IMR-90 (cell line): ENCODE measurements around the gene ARMH3. TPM values are rescaled to one million over a fixed set of nuclear protein-coding genes. Genes with fewer than 3 reads are reported as not detected.

Experiments used
- ATAC-seq: fragments of 200-7000 bp; cut with Tn5 transposase; 2 replicates; pipeline ENCODE4 v1.9.1; 2020; ENCODE audit warnings: low read depth, mild to moderate bottlenecking, moderate library complexity
- BruUV-seq: library from RNA; stranded (reverse); fragments of 400-500 nt; replicated peaks from 2 replicates; lab custom pipeline; 2021; lab: Mats Ljungman, UMichigan
- CTCF ChIA-PET: fragments of 300-600 bp; formaldehyde crosslinking; extraction: SDS; loops from one replicate; lab custom pipeline; 2021; ENCODE audit warnings: antibody characterized with exemption; lab: Yijun Ruan, JAX
- POLR2A ChIA-PET: fragments of 300-600 bp; sonication (Branson Sonifier 250); formaldehyde crosslinking; loops from one replicate; lab custom pipeline; 2022; ENCODE audit warnings: antibody characterized with exemption; ENCODE audit not compliant: unreplicated experiment; lab: Charles Lee
- DNase-seq: peaks from one replicate; pipeline ENCODE4 v3.0.0; 2013
- H2AFZ ChIP-seq: replicated peaks from 2 replicates; pipeline ENCODE3; 2013; ENCODE audit warnings: low read length, mild to moderate bottlenecking; ENCODE audit not compliant: poor library complexity
- H2AK5ac ChIP-seq: 2 replicates; pipeline ENCODE4 v1.6.1; 2013; ENCODE audit warnings: low read depth, low read length, inconsistent platforms
- H2AK9ac ChIP-seq: replicated peaks from 2 replicates; pipeline ENCODE3; 2013; ENCODE audit warnings: mild to moderate bottlenecking, low read depth, low read length, moderate library complexity; ENCODE audit not compliant: poor library complexity
- H2BK120ac ChIP-seq: 2 replicates; pipeline ENCODE4 v1.6.1; 2013; ENCODE audit warnings: low read depth, low read length, inconsistent platforms
- H2BK15ac ChIP-seq: 3 replicates; pipeline ENCODE4 v1.6.1; 2013; ENCODE audit warnings: low read depth, low read length, inconsistent platforms
- H2BK20ac ChIP-seq: 2 replicates; pipeline ENCODE4 v1.6.1; 2013; ENCODE audit warnings: low read depth, mild to moderate bottlenecking, inconsistent platforms, low read length, moderate library complexity
- H2BK5ac ChIP-seq: 2 replicates; pipeline ENCODE4 v1.6.1; 2013; ENCODE audit warnings: mild to moderate bottlenecking, low read depth, low read length, inconsistent platforms; ENCODE audit not compliant: poor library complexity, severe bottlenecking
- H3K14ac ChIP-seq: replicated peaks from 2 replicates; pipeline ENCODE4 v1.6.1; 2013; ENCODE audit warnings: low read depth, low read length, inconsistent platforms
- H3K18ac ChIP-seq: 2 replicates; pipeline ENCODE4 v1.6.1; 2013; ENCODE audit warnings: low read depth, low read length, control low read depth
- H3K23ac ChIP-seq: 2 replicates; pipeline ENCODE4 v1.6.1; 2013; ENCODE audit warnings: low read depth, low read length, inconsistent platforms
- H3K27ac ChIP-seq: 2 replicates; pipeline ENCODE4 v1.5.1; 2013; ENCODE audit warnings: mild to moderate bottlenecking, control low read depth, low read length; ENCODE audit not compliant: insufficient read depth
- H3K27me3 ChIP-seq: 2 replicates; pipeline ENCODE4 v1.6.1; 2013; ENCODE audit warnings: low read length; ENCODE audit not compliant: control insufficient read depth, insufficient read depth
- H3K36me3 ChIP-seq: 2 replicates; pipeline ENCODE4 v1.6.1; 2013; ENCODE audit warnings: low read length, mixed read lengths; ENCODE audit not compliant: control insufficient read depth, insufficient read depth
- H3K4ac ChIP-seq: 2 replicates; pipeline ENCODE4 v1.6.1; 2013; ENCODE audit warnings: low read depth, low read length, inconsistent platforms
- H3K4me1 ChIP-seq: 2 replicates; pipeline ENCODE4 v1.6.1; 2013; ENCODE audit warnings: low read length, mixed read lengths; ENCODE audit not compliant: control insufficient read depth, insufficient read depth
- H3K4me2 ChIP-seq: 2 replicates; pipeline ENCODE4 v1.6.1; 2013; ENCODE audit warnings: low read depth, mild to moderate bottlenecking, control low read depth, low read length, moderate library complexity
- H3K4me3 ChIP-seq: 2 replicates; pipeline ENCODE4 v1.5.1; 2013; ENCODE audit warnings: low read depth, mild to moderate bottlenecking, control low read depth, low read length, moderate library complexity; ENCODE audit not compliant: insufficient read depth
- H3K56ac ChIP-seq: 2 replicates; pipeline ENCODE4 v1.6.1; 2013; ENCODE audit warnings: low read length, inconsistent platforms; ENCODE audit not compliant: insufficient read depth; ENCODE audit errors: extremely low read depth
- H3K79me1 ChIP-seq, 2 experiments: 2 replicates each; pipeline ENCODE4 v1.6.1; 2013; ENCODE audit warnings: low read length in 2 of 2, inconsistent platforms in 1 of 2, low read depth in 1 of 2
- H3K9ac ChIP-seq: 2 replicates; pipeline ENCODE4 v1.6.1; 2013; ENCODE audit warnings: low read depth, low read length, control low read depth
- H3K9me1 ChIP-seq: 2 replicates; pipeline ENCODE4 v1.6.1; 2013; ENCODE audit warnings: low read length, inconsistent platforms; ENCODE audit not compliant: insufficient read depth
- H3K9me3 ChIP-seq: 2 replicates; pipeline ENCODE4 v1.6.1; 2013; ENCODE audit warnings: low read length; ENCODE audit not compliant: control insufficient read depth, insufficient read depth
- H4K20me1 ChIP-seq: 2 replicates; pipeline ENCODE4 v1.6.1; 2013; ENCODE audit warnings: low read length, inconsistent platforms; ENCODE audit not compliant: insufficient read depth
- H4K5ac ChIP-seq: 2 replicates; pipeline ENCODE4 v1.6.1; 2013; ENCODE audit warnings: mild to moderate bottlenecking, low read depth, low read length, control low read depth
- H4K8ac ChIP-seq, 2 experiments: 2 replicates each; pipeline ENCODE4 v1.6.1; 2013; ENCODE audit warnings: low read depth in 2 of 2, low read length in 2 of 2, control low read depth in 1 of 2, inconsistent platforms in 1 of 2
- H4K91ac ChIP-seq: 2 replicates; pipeline ENCODE4 v1.6.1; 2013; ENCODE audit warnings: low read depth, low read length, inconsistent platforms; ENCODE audit not compliant: insufficient read depth
- BHLHE40 ChIP-seq: fragments of 150-350 bp; IDR thresholded peaks from 2 replicates; pipeline ENCODE4 v1.6.1; 2016; ENCODE audit warnings: mild to moderate bottlenecking, low read depth, low read length
- CEBPB ChIP-seq: IDR thresholded peaks from 2 replicates; pipeline ENCODE4 v1.6.1; 2012; ENCODE audit warnings: low read depth, low read length, improper control_type of control experiment
- CHD1 ChIP-seq: IDR thresholded peaks from 2 replicates; pipeline ENCODE4 v1.6.1; 2012; ENCODE audit warnings: low read depth, low read length, improper control_type of control experiment
- FOS ChIP-seq: fragments of 150-350 bp; IDR thresholded peaks from 2 replicates; pipeline ENCODE4 v1.6.1; 2016; ENCODE audit warnings: low read depth, low read length
- MAFK ChIP-seq: IDR thresholded peaks from 2 replicates; pipeline ENCODE4 v1.6.1; 2012; ENCODE audit warnings: low read depth, low read length, improper control_type of control experiment
- MAZ ChIP-seq: IDR thresholded peaks from 2 replicates; pipeline ENCODE4 v1.6.1; 2012; ENCODE audit warnings: low read depth, mild to moderate bottlenecking, low read length, improper control_type of control experiment, moderate library complexity, borderline replicate concordance
- MXI1 ChIP-seq: IDR thresholded peaks from 2 replicates; pipeline ENCODE4 v1.6.1; 2012; ENCODE audit warnings: low read depth, mild to moderate bottlenecking, low read length, moderate library complexity, borderline replicate concordance
- NFE2L2 ChIP-seq: fragments of 150-350 bp; IDR thresholded peaks from 2 replicates; pipeline ENCODE4 v1.6.1; 2016; ENCODE audit warnings: low read depth, mild to moderate bottlenecking, low read length
- POLR2A ChIP-seq: IDR thresholded peaks from 2 replicates; pipeline ENCODE4 v1.6.1; 2012; ENCODE audit warnings: mild to moderate bottlenecking, low read depth, low read length
- RAD21 ChIP-seq: IDR thresholded peaks from 2 replicates; pipeline ENCODE4 v1.6.1; 2012; ENCODE audit warnings: low read length, improper control_type of control experiment
- RCOR1 ChIP-seq: IDR thresholded peaks from 2 replicates; pipeline ENCODE4 v1.6.1; 2012; ENCODE audit warnings: mild to moderate bottlenecking, low read length, improper control_type of control experiment; ENCODE audit not compliant: insufficient replicate concordance
- RFX5 ChIP-seq: IDR thresholded peaks from 2 replicates; pipeline ENCODE4 v1.8.0; 2012; ENCODE audit warnings: low read depth, mild to moderate bottlenecking, low read length, moderate library complexity
- SMC3 ChIP-seq: fragments of 150-350 bp; IDR thresholded peaks from 2 replicates; pipeline ENCODE4 v1.6.1; 2016; ENCODE audit warnings: low read depth, mild to moderate bottlenecking, antibody characterized with exemption, low read length, moderate library complexity
- WGBS, 2 experiments: methylation state at CpG; one replicate each; pipeline versions ENCODE4 v1.1.5 to v1.1.7; 2013; ENCODE audit warnings: missing lambda C conversion rate in 2 of 2; ENCODE audit not compliant: insufficient read length in 1 of 2; ENCODE audit errors: extremely low coverage in 2 of 2; 5-methylcytosine and 5-hydroxymethylcytosine counted together
- dilution Hi-C: fragments of 300-500 bp; cut with HindIII; formaldehyde crosslinking; loops from one replicate; pipeline ENCODE4 v1.14.3; 2018; ENCODE audit warnings: low sequenced_read_pairs; ENCODE audit not compliant: unreplicated experiment
- in situ Hi-C: fragments of 300-500 bp; cut with MboI; formaldehyde crosslinking; loops from 3 replicates; pipeline ENCODE4 v1.14.3; 2019; ENCODE audit warnings: low sequenced_read_pairs, inconsistent platforms, mixed read lengths
- intact Hi-C: fragments of 100-400 bp; cut with micrococcal nuclease; formaldehyde crosslinking; loops from 2 replicates; pipeline ENCODE4 v1.10.0; 2022
- polyA plus RNA-seq, 3 experiments: library from polyadenylated mRNA; depleted of rRNA; stranded (reverse); fragments of >200 nt; gene quantifications; 2 replicates each; pipeline ENCODE4 v1.2.3, GENCODE V29; 2012; ENCODE audit warnings: low replicate concordance in 1 of 3
- total RNA-seq: library from RNA; depleted of rRNA; stranded (reverse); fragments of >200 nt; gene quantifications from 2 replicates; pipeline ENCODE4 v1.2.3, GENCODE V29; 2012
- TF ChIP-seq, protein P1 (sequence below): conservative IDR thresholded peaks from 2 replicates; pipeline ENCODE4 v1.5.1; 2012; ENCODE audit warnings: mild to moderate bottlenecking, low read depth, low read length, improper control_type of control experiment
- TF ChIP-seq, protein P2 (sequence below): fragments of 150-350 bp; IDR thresholded peaks from 2 replicates; pipeline ENCODE4 v1.6.1; 2017; ENCODE audit warnings: mild to moderate bottlenecking, antibody characterized with exemption, low read length, low read depth
- TF ChIP-seq, protein P3 (sequence below): fragments of 150-350 bp; IDR thresholded peaks from 2 replicates; pipeline ENCODE4 v1.6.1; 2016; ENCODE audit warnings: low read depth, mild to moderate bottlenecking, low read length, moderate library complexity, borderline replicate concordance

The ARMH3 gene
- total and polyA plus RNA-seq, 2 of the 4 experiments (the other 2 are of a cell fraction) = 12.1 to 13.1 TPM

DNA sequence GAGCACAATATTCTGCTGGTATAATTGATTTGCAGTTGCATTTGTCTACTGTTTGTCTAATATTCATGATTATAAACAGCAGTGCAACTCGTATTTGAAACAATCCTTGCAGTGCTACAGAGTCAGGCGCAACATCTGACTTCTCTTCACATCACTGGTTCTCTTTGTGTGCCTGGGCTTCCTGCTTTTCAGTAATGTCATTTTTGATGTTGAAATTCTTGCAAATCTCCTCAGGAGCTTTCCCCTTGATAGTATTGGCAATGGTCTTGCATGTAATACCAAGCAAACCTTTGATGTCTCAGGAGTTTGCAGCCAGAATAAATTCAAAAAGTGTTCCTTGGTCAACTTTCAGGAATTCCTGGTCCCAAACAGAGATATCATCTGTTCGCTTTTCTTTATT is 29.4 kb upstream of the ARMH3 start:
- Histone ChIP-seq H2BK120ac (no peak overlapping the region), H3K9me3 (no peaks in the 10 kb centered on the region), H2AK9ac (no peak overlapping the region), H3K79me1 (no peaks in the 10 kb centered on the region), H3K56ac (no peak overlapping the region), H2BK15ac (no peak overlapping the region), H3K27ac (no peak overlapping the region), H3K4me1 (no peaks in the 10 kb centered on the region), H2AFZ (no peak overlapping the region), H2AK5ac (no peak overlapping the region), H2BK5ac (no peak overlapping the region), H3K4me2 (no peak overlapping the region), H3K4me3 (no peak overlapping the region), H4K8ac (no peak overlapping the region), H4K5ac (no peak overlapping the region), H3K23ac (no peak overlapping the region), H3K9me1 (no peaks in the 10 kb centered on the region; the same call in 1 of the 2 replicates), H3K9ac (no peak overlapping the region), H3K36me3 (peaks cover 3% of the 10 kb centered on the region; the same call in 1 of the 2 replicates), H3K14ac (no peak overlapping the region), H3K27me3 (no peaks in the 10 kb centered on the region), H4K91ac (no peak overlapping the region), H3K4ac (no peak overlapping the region), H3K18ac (no peak overlapping the region), H2BK20ac (no peak overlapping the region), H4K20me1 (no peaks in the 10 kb centered on the region)
- WGBS, 2 experiments = no CpG with 5 or more reads among the region's 3 CpGs
- CTCF ChIA-PET = no interaction called here
- BruUV-seq = no TSS peak
- dilution Hi-C loops (no loop called here), in situ Hi-C loops (no loop called here), intact Hi-C loops (no loop called here)
- ATAC-seq = no peak
- POLR2A ChIA-PET = no interaction called here
- no peak for DNase-seq
- TF ChIP-seq BHLHE40 (no peak), RCOR1 (no peak), RFX5 (no peak), MAZ (no peak), NFE2L2 (no peak), SMC3 (no peak), POLR2A (no peak), MXI1 (no peak), FOS (no peak), CEBPB (no peak), MAFK (no peak), RAD21 (no peak), CHD1 (no peak)
- TF ChIP-seq, protein P1, sequence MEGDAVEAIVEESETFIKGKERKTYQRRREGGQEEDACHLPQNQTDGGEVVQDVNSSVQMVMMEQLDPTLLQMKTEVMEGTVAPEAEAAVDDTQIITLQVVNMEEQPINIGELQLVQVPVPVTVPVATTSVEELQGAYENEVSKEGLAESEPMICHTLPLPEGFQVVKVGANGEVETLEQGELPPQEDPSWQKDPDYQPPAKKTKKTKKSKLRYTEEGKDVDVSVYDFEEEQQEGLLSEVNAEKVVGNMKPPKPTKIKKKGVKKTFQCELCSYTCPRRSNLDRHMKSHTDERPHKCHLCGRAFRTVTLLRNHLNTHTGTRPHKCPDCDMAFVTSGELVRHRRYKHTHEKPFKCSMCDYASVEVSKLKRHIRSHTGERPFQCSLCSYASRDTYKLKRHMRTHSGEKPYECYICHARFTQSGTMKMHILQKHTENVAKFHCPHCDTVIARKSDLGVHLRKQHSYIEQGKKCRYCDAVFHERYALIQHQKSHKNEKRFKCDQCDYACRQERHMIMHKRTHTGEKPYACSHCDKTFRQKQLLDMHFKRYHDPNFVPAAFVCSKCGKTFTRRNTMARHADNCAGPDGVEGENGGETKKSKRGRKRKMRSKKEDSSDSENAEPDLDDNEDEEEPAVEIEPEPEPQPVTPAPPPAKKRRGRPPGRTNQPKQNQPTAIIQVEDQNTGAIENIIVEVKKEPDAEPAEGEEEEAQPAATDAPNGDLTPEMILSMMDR = no peak
- TF ChIP-seq, protein P2, sequence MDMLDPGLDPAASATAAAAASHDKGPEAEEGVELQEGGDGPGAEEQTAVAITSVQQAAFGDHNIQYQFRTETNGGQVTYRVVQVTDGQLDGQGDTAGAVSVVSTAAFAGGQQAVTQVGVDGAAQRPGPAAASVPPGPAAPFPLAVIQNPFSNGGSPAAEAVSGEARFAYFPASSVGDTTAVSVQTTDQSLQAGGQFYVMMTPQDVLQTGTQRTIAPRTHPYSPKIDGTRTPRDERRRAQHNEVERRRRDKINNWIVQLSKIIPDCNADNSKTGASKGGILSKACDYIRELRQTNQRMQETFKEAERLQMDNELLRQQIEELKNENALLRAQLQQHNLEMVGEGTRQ = no peak
- TF ChIP-seq, protein P3, sequence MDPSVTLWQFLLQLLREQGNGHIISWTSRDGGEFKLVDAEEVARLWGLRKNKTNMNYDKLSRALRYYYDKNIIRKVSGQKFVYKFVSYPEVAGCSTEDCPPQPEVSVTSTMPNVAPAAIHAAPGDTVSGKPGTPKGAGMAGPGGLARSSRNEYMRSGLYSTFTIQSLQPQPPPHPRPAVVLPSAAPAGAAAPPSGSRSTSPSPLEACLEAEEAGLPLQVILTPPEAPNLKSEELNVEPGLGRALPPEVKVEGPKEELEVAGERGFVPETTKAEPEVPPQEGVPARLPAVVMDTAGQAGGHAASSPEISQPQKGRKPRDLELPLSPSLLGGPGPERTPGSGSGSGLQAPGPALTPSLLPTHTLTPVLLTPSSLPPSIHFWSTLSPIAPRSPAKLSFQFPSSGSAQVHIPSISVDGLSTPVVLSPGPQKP = no peak
